Head of caudate nucleus (tissue), 42 donors: Measurements from ENCODE around the gene GSE1.

Experiments
- DNase-seq, 42 donors: peaks; one replicate each; pipeline versions ENCODE4 v3.0.0 to v3.0.0-alpha.2; 2020 to 2021; ENCODE audit warnings: mixed read lengths in 7 of 42
- intact Hi-C: fragments of 100-400 bp; cut with DNase I; formaldehyde crosslinking; loops from one replicate; pipeline ENCODE4 v1.15.0; 2022

GSE1 gene

GRCh38 chr16:85717393-85718152 is 104.5 kb downstream of the GSE1 start:
- intact Hi-C loops: loop anchor here (10.0 kb wide), 1 partner anchor 63 kb away; no protein-coding TSS in a partner anchor
- DNase-seq: peak; percentile 48 to 90 (median 74)

- intact Hi-C loops: loop anchor here (10.0 kb wide), 1 partner anchor 63 kb away; no protein-coding TSS in a partner anchor
- no peak for DNase-seq
These were observed 105.0 kb downstream of the GSE1 start for GRCh38 chr16:85718153-85718477.

GRCh38 chr16:85718682-85719081 is 105.6 kb downstream of the GSE1 start:
- intact Hi-C loops: loop anchor here (10.0 kb wide), 1 partner anchor 64 kb away; no protein-coding TSS in a partner anchor
- DNase-seq: peak in 3 of 42 donors; percentile 22 to 42 (median 41)

- intact Hi-C loops: loop anchor here (10.0 kb wide), 1 partner anchor 65 kb away; no protein-coding TSS in a partner anchor
- DNase-seq: no peak
These were observed 106.6 kb downstream of the GSE1 start for GRCh38 chr16:85719605-85720301.

- no peak for DNase-seq
- intact Hi-C loops: no loop called here
These were observed 107.1 kb downstream of the GSE1 start for GRCh38 chr16:85720302-85720637.

- intact Hi-C loops: no loop called here
- DNase-seq: peak in 11 of 42 donors; percentile 15 to 60 (median 28)
These were observed 109.2 kb downstream of the GSE1 start for GRCh38 chr16:85722128-85722893.

- intact Hi-C loops: no loop called here
- no peak for DNase-seq
These were observed 111.2 kb downstream of the GSE1 start for GRCh38 chr16:85724126-85724879.

- intact Hi-C loops: no loop called here
- no peak for DNase-seq
These were observed 111.8 kb downstream of the GSE1 start for GRCh38 chr16:85724936-85725335.
